ENCODE data around the gene DALRD3. TPM values are rescaled to one million over a fixed set of nuclear protein-coding genes. Genes with fewer than 3 reads are reported as not detected.

The DALRD3 gene
- total RNA-seq (10 to 100 TPM; 21.1 to 74.9 (median 27.5) TPM), polyA plus RNA-seq (10 to 100 TPM; 23.0 to 33.1 TPM)
- long read RNA-seq, donor 1, transcript DALRD3-202 (12 exons, 1,739 nt) = major isoform, 157 of 325 reads
- long read RNA-seq, donor 1, transcript DALRD3-206 (12 exons, 1,706 nt) = minor isoform, 22 of 325 reads
- long read RNA-seq, donor 1, partial matches to known transcripts = 31 of 325 reads
- long read RNA-seq, donor 1, other reads (novel, unspliced or antisense) = 113 of 325 reads
- long read RNA-seq, donor 2, partial matches to known transcripts = 162 of 194 reads
- long read RNA-seq, donor 2, other reads (novel, unspliced or antisense) = 27 of 194 reads
- long read RNA-seq, donor 3, transcript DALRD3-206 (12 exons, 1,706 nt) = minor isoform, 8 of 62 reads
- long read RNA-seq, donor 3, transcript DALRD3-202 (12 exons, 1,739 nt) = major isoform, 23 of 62 reads
- long read RNA-seq, donor 3, partial matches to known transcripts = 7 of 62 reads
- long read RNA-seq, donor 3, other reads (novel, unspliced or antisense) = 22 of 62 reads

- Histone ChIP-seq H3K27me3 (no peaks in the 10 kb centered on the region), H3K27ac (peak within 1 kb of the TSS in 1 of 2 donors; percentile 61), H3K4me1 (ENCODE audit: insufficient read depth) (peaks cover 10% of the 10 kb centered on the region), H3K36me3 (no peaks in the 10 kb centered on the region), H3K4me3 (peak within 1 kb of the TSS; percentile 59), H3K9me3 (no peaks in the 10 kb centered on the region)
- TF ChIP-seq EP300 (IDR thresholded peaks at IDR 0.05) (no peak), POLR2A (IDR thresholded peaks at IDR 0.05) (peak; percentile 52)
- TF ChIP-seq, protein P1, sequence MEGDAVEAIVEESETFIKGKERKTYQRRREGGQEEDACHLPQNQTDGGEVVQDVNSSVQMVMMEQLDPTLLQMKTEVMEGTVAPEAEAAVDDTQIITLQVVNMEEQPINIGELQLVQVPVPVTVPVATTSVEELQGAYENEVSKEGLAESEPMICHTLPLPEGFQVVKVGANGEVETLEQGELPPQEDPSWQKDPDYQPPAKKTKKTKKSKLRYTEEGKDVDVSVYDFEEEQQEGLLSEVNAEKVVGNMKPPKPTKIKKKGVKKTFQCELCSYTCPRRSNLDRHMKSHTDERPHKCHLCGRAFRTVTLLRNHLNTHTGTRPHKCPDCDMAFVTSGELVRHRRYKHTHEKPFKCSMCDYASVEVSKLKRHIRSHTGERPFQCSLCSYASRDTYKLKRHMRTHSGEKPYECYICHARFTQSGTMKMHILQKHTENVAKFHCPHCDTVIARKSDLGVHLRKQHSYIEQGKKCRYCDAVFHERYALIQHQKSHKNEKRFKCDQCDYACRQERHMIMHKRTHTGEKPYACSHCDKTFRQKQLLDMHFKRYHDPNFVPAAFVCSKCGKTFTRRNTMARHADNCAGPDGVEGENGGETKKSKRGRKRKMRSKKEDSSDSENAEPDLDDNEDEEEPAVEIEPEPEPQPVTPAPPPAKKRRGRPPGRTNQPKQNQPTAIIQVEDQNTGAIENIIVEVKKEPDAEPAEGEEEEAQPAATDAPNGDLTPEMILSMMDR (IDR thresholded peaks at IDR 0.05) = peak in 1 of 3 donors; percentile 5
- intact Hi-C loops (cut with DNase I) = no loop called here
- 0 to 1% (median 0%) methylated on average over 75 to 85 of the region's 85 CpGs for WGBS, 3 donors
- peak; percentile 67 to 80 (median 74) for DNase-seq
Observed at GRCh38 chr3:49017971-49018706, at the start of gene DALRD3. Gene DALRD3 (minus strand): TSS chr3:49018580. CDS start chr3:49018564, 16 bp downstream.

- TF ChIP-seq, protein P1 (IDR thresholded peaks at IDR 0.05) = no peak
- TF ChIP-seq POLR2A (IDR thresholded peaks at IDR 0.05) (no peak), EP300 (IDR thresholded peaks at IDR 0.05) (no peak)
- no peak for DNase-seq
- H3K9me3 ChIP-seq = no peaks in the 10 kb centered on the region
- WGBS, 3 donors = 90 to 96% (median 93%) methylated on average over 7 of the region's 7 CpGs
- intact Hi-C loops (cut with DNase I) = no loop called here
- no peaks in the 10 kb centered on the region for H3K4me1 ChIP-seq (ENCODE audit: insufficient read depth)
- no peaks in the 10 kb centered on the region for H3K36me3 ChIP-seq
- no peak overlapping the region for H3K4me3 ChIP-seq
- H3K27ac ChIP-seq = no peak overlapping the region
- no peaks in the 10 kb centered on the region for H3K27me3 ChIP-seq
Observed at GRCh38 chr3:49058011-49058410, 39.6 kb upstream of the DALRD3 start.

- 91 to 96% (median 94%) methylated on average over 10 of the region's 10 CpGs for WGBS, 3 donors
- H3K4me1 ChIP-seq (ENCODE audit: insufficient read depth) = no peaks in the 10 kb centered on the region
- intact Hi-C loops (cut with DNase I) = no loop called here
- H3K36me3 ChIP-seq = no peaks in the 10 kb centered on the region
- H3K9me3 ChIP-seq = no peaks in the 10 kb centered on the region
- TF ChIP-seq POLR2A (IDR thresholded peaks at IDR 0.05) (no peak), EP300 (IDR thresholded peaks at IDR 0.05) (no peak)
- TF ChIP-seq, protein P1 (IDR thresholded peaks at IDR 0.05) = no peak
- DNase-seq = no peak
- no peak overlapping the region for H3K4me3 ChIP-seq
- no peaks in the 10 kb centered on the region for H3K27me3 ChIP-seq
- no peak overlapping the region for H3K27ac ChIP-seq
Observed at GRCh38 chr3:49057268-49057667, 38.9 kb upstream of the DALRD3 start.

- Histone ChIP-seq H3K4me3 (no peak overlapping the region), H3K27me3 (no peaks in the 10 kb centered on the region), H3K27ac (no peak overlapping the region), H3K36me3 (no peaks in the 10 kb centered on the region), H3K9me3 (no peaks in the 10 kb centered on the region), H3K4me1 (ENCODE audit: insufficient read depth) (no peaks in the 10 kb centered on the region)
- no peak for DNase-seq
- intact Hi-C loops (cut with DNase I) = no loop called here
- 95 to 96% (median 95%) methylated on average over 2 of the region's 2 CpGs for WGBS, 3 donors
- TF ChIP-seq EP300 (IDR thresholded peaks at IDR 0.05) (no peak), POLR2A (IDR thresholded peaks at IDR 0.05) (no peak)
- TF ChIP-seq, protein P1 (IDR thresholded peaks at IDR 0.05) = no peak
Observed at GRCh38 chr3:49054344-49054862, 36.0 kb upstream of the DALRD3 start.

Measured in ovary (tissue), 10 donors.